Endothelial cell of umbilical vein (primary cell): ENCODE measurements around the gene NR4A1. TPM values are rescaled to one million over a fixed set of nuclear protein-coding genes. Genes with fewer than 3 reads are reported as not detected.

Experiments
- BruUV-seq: library from RNA; stranded (reverse); fragments of 400-500 nt; replicated peaks from 2 replicates; lab custom pipeline; 2021; lab: Mats Ljungman, UMichigan
- CTCF ChIA-PET: fragments of 300-600, 350-600 bp; sonication (Branson Sonifier 250); formaldehyde crosslinking; loops from one replicate; lab custom pipeline; 2021; ENCODE audit warnings: antibody characterized with exemption, inconsistent platforms; lab: Charles Lee
- POLR2A ChIA-PET: fragments of 300-600, 350-600 bp; sonication (Branson Sonifier 250); formaldehyde crosslinking; loops from one replicate; lab custom pipeline; 2021; ENCODE audit warnings: antibody characterized with exemption, inconsistent platforms; lab: Charles Lee
- DNase-seq: peaks from one replicate; pipeline ENCODE4 v3.0.0-alpha.2; 2011; ENCODE audit warnings: low read depth, low spot score
- FAIRE-seq: peaks from 2 replicates; lab custom pipeline; 2011; peaks lifted over from hg19 to GRCh38; lab: Jason Lieb, UNC
- H2AFZ ChIP-seq: 2 replicates; pipeline ENCODE4 v1.6.0; 2012; ENCODE audit warnings: low read depth, low read length, control low read depth, inconsistent platforms
- H3K27ac ChIP-seq: 2 replicates; pipeline ENCODE4 v1.5.1; 2011; ENCODE audit warnings: low read depth, mild to moderate bottlenecking, control low read depth, low read length, moderate library complexity; ENCODE audit not compliant: insufficient read depth
- H3K27me3 ChIP-seq, 2 experiments: 2 replicates each; pipeline versions ENCODE4 v1.6.0 to v1.6.1; 2011; ENCODE audit warnings: low read length in 2 of 2, mixed read lengths in 1 of 2; ENCODE audit not compliant: control insufficient read depth in 2 of 2, insufficient read depth in 2 of 2
- H3K36me3 ChIP-seq, 2 experiments: 2 replicates in 1 of 2; 3 replicates in 1 of 2; pipeline ENCODE4 v1.5.1; 2011; ENCODE audit warnings: low read length in 2 of 2, mild to moderate bottlenecking in 1 of 2, moderate library complexity in 1 of 2; ENCODE audit not compliant: control insufficient read depth in 2 of 2, insufficient read depth in 2 of 2; ENCODE audit errors: extremely low read depth in 1 of 2
- H3K4me1 ChIP-seq: 3 replicates; pipeline ENCODE4 v1.5.1; 2011; ENCODE audit warnings: mild to moderate bottlenecking, low read length; ENCODE audit not compliant: control insufficient read depth, insufficient read depth; ENCODE audit errors: extremely low read depth
- H3K4me2 ChIP-seq: 2 replicates; pipeline ENCODE4 v1.6.1; 2011; ENCODE audit warnings: low read length, control low read depth, mixed read lengths; ENCODE audit not compliant: insufficient read depth
- H3K4me3 ChIP-seq, 3 experiments: fragments of 200-600 bp in 1 of 3; sonication (generic), shearing (Covaris generic) in 1 of 3; replicated peaks in 1 of 3; 2 replicates each; pipeline ENCODE4 v1.5.1; 2011 to 2016; ENCODE audit warnings: control low read depth in 3 of 3, low read length in 3 of 3, mild to moderate bottlenecking in 2 of 3, inconsistent platforms in 1 of 3, low read depth in 1 of 3, moderate library complexity in 1 of 3; ENCODE audit not compliant: insufficient read depth in 1 of 3
- H3K79me2 ChIP-seq: 2 replicates; pipeline ENCODE4 v1.6.0; 2012; ENCODE audit warnings: low read length, inconsistent platforms; ENCODE audit not compliant: control insufficient read depth, insufficient read depth
- H3K9ac ChIP-seq: replicated peaks from 2 replicates; pipeline ENCODE3; 2011; ENCODE audit warnings: low read length, control low read depth; ENCODE audit not compliant: insufficient read depth; ENCODE audit errors: extremely low read depth
- H3K9me1 ChIP-seq: replicated peaks from 3 replicates; pipeline ENCODE4 v1.6.0; 2011; ENCODE audit warnings: mild to moderate bottlenecking, low read length; ENCODE audit not compliant: control insufficient read depth, insufficient read depth; ENCODE audit errors: extremely low read depth
- H3K9me3 ChIP-seq: replicated peaks from 2 replicates; pipeline ENCODE4 v1.5.1; 2012; ENCODE audit warnings: low read length, inconsistent platforms; ENCODE audit not compliant: control insufficient read depth, insufficient read depth
- H4K20me1 ChIP-seq: replicated peaks from 2 replicates; pipeline ENCODE3; 2011; ENCODE audit warnings: mild to moderate bottlenecking, low read length; ENCODE audit not compliant: control insufficient read depth, insufficient read depth; ENCODE audit errors: extremely low read depth
- EZH2 ChIP-seq: IDR thresholded peaks from 2 replicates; pipeline ENCODE4 v1.6.1; 2012; ENCODE audit warnings: borderline replicate concordance, low read depth, mild to moderate bottlenecking, moderate library complexity, low read length, inconsistent platforms; ENCODE audit not compliant: severe bottlenecking
- FOS ChIP-seq: IDR thresholded peaks from 2 replicates; pipeline ENCODE4 v1.6.1; 2011; ENCODE audit warnings: mild to moderate bottlenecking, low read length, moderate library complexity, borderline replicate concordance; ENCODE audit not compliant: insufficient read depth
- GATA2 ChIP-seq: IDR thresholded peaks from 2 replicates; pipeline ENCODE4 v1.7.0; 2011; ENCODE audit warnings: low read depth, mild to moderate bottlenecking, moderate library complexity, mixed read lengths, low read length; ENCODE audit not compliant: insufficient read length, insufficient read depth
- JUN ChIP-seq: IDR thresholded peaks from 2 replicates; pipeline ENCODE4 v1.6.1; 2011; ENCODE audit warnings: borderline replicate concordance, low read depth; ENCODE audit not compliant: insufficient read length, insufficient read depth
- MYC ChIP-seq: IDR thresholded peaks from one replicate; pipeline ENCODE4 v1.6.1; 2011; ENCODE audit warnings: mild to moderate bottlenecking, low read depth, low read length
- POLR2A ChIP-seq: IDR thresholded peaks from 2 replicates; pipeline ENCODE4 v1.6.1; 2012; ENCODE audit warnings: low read depth, mild to moderate bottlenecking, control low read depth, low read length
- POLR2AphosphoS5 ChIP-seq: IDR thresholded peaks from 2 replicates; pipeline ENCODE4 v1.6.1; 2012; ENCODE audit warnings: low read depth, mild to moderate bottlenecking, control low read depth, low read length, moderate library complexity; ENCODE audit not compliant: insufficient read depth
- dilution Hi-C: fragments of 300-500 bp; cut with MboI; formaldehyde crosslinking; loops from one replicate; pipeline ENCODE4 v1.15.0; 2019; ENCODE audit warnings: low sequenced_read_pairs; ENCODE audit not compliant: extremely low pct_ligation_motif_present
- intact Hi-C: fragments of 100-400 bp; cut with micrococcal nuclease; formaldehyde crosslinking; loops from one replicate; pipeline ENCODE4 v1.10.0; 2022
- polyA plus RNA-seq, 4 experiments: library from polyadenylated mRNA; depleted of rRNA in 3 of 4; stranded (reverse) in 3 of 4; unstranded in 1 of 4; fragments of >200 nt; gene quantifications; 2 replicates each; pipeline versions ENCODE4 v1.2.1 to v1.2.3, GENCODE V29; 2011 to 2012; ENCODE audit warnings: missing spikeins in 1 of 4
- total RNA-seq: library from RNA; stranded (reverse); gene quantifications from 2 replicates; pipeline ENCODE4 v1.2.3, GENCODE V29; 2021
- TF ChIP-seq, protein P1 (sequence below): IDR thresholded peaks from 2 replicates; pipeline ENCODE4 v1.6.1; 2011; ENCODE audit not compliant: insufficient read depth, insufficient read length
- TF ChIP-seq, protein P2 (sequence below), 2 donors: IDR thresholded peaks; 1 replicate in 1 of 2; 2 replicates in 1 of 2; pipeline ENCODE4 v1.5.1; 2011; ENCODE audit warnings: low read length in 2 of 2, mild to moderate bottlenecking in 2 of 2, moderate library complexity in 2 of 2, control low read depth in 1 of 2, inconsistent platforms in 1 of 2, low read depth in 1 of 2; ENCODE audit not compliant: insufficient read depth in 1 of 2; ENCODE audit errors: extremely low read depth in 1 of 2

The NR4A1 gene
- total and polyA plus RNA-seq, 2 donors (not counting 3 experiments of a cell fraction or from before 2014, with no cell fraction given): 6.8 to 18.2 TPM

DNA sequence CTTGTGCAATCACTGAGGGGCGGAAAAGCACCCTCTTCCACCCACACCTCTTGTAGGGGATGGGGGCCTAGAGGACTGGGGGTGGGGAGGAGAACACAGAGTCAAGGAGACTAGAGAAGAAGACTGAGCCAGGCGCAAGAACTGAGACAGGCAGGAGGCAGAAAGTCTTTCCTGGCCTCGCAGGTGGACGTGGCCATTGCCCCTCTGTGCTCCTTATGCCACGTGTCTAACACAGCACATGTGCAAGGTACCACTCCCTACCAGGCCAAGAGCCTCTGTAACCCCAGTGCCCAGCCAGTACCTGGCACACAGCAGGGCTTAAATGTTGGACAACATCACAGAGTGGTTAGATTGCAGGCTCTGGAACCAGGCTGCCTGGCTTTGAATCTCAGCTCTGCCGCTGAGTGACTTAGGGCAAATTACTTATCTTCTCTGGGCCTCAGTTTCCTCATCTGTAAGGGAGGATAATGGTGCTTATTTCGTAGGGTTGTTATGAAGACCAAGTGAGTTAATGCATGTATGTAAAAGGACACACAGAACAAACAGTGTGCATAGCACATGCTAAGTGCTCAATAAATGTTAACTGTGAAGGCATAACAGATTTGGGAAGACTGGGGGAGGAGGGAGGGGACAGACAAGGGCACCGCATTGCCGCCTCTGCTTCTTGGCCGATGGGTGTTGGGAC is 45.9 kb upstream of the NR4A1 start:
- dilution Hi-C loops: no loop called here
- no peaks in the 10 kb centered on the region for H3K9me3 ChIP-seq
- no peak overlapping the region for H3K4me2 ChIP-seq
- ChIA-PET CTCF (interaction anchor here (1.0 to 11.4 kb wide), 7 partner anchors 10 to 86 kb away, joined by 3 to 946 read pairs (median 9); partner anchors contain the start of gene ATG101), POLR2A (interaction anchor here (5.8 kb wide), 1 partner anchor 16 kb away, joined by 221 read pairs; no protein-coding TSS in a partner anchor)
- FAIRE-seq (no peak), DNase-seq (no peak)
- peaks cover 26% of the 10 kb centered on the region for H3K79me2 ChIP-seq
- no peak for TF ChIP-seq MYC
- TF ChIP-seq POLR2A: no peak
- TF ChIP-seq, protein P1, sequence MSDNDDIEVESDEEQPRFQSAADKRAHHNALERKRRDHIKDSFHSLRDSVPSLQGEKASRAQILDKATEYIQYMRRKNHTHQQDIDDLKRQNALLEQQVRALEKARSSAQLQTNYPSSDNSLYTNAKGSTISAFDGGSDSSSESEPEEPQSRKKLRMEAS: no peak
- TF ChIP-seq JUN: no peak
- no peak for TF ChIP-seq EZH2
- TF ChIP-seq, protein P2, sequence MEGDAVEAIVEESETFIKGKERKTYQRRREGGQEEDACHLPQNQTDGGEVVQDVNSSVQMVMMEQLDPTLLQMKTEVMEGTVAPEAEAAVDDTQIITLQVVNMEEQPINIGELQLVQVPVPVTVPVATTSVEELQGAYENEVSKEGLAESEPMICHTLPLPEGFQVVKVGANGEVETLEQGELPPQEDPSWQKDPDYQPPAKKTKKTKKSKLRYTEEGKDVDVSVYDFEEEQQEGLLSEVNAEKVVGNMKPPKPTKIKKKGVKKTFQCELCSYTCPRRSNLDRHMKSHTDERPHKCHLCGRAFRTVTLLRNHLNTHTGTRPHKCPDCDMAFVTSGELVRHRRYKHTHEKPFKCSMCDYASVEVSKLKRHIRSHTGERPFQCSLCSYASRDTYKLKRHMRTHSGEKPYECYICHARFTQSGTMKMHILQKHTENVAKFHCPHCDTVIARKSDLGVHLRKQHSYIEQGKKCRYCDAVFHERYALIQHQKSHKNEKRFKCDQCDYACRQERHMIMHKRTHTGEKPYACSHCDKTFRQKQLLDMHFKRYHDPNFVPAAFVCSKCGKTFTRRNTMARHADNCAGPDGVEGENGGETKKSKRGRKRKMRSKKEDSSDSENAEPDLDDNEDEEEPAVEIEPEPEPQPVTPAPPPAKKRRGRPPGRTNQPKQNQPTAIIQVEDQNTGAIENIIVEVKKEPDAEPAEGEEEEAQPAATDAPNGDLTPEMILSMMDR (IDR thresholded peaks at IDR 0.05; ENCODE audit: extremely low read depth in 1 of 2, insufficient read depth in 1 of 2, low read depth in 1 of 2, low read length in 2 of 2): no peak
- TF ChIP-seq GATA2: no peak
- no peak for TF ChIP-seq FOS
- no peak for TF ChIP-seq POLR2AphosphoS5
- H3K9me1 ChIP-seq: no peaks in the 10 kb centered on the region
- peaks cover 32% of the 10 kb centered on the region for H3K4me1 ChIP-seq
- H3K4me3 ChIP-seq: no peak overlapping the region
- no peaks in the 10 kb centered on the region for H4K20me1 ChIP-seq
- H3K9ac ChIP-seq: no peak overlapping the region
- H3K36me3 ChIP-seq: peaks cover 0 to 2% of the 10 kb centered on the region in 2 experiments
- intact Hi-C loops: no loop called here
- no peaks in the 10 kb centered on the region for H3K27me3 ChIP-seq
- H2AFZ ChIP-seq: no peak overlapping the region
- BruUV-seq: no TSS peak
- no peak overlapping the region for H3K27ac ChIP-seq
